Panc1 (cell line): ENCODE results near the gene GAST. TPM values are rescaled to one million over a fixed set of nuclear protein-coding genes. Genes with fewer than 3 reads are reported as not detected.
A peak's percentile ranks its signal among the peaks of the same experiment; 100 is the strongest.

Experiments used
- ATAC-seq: fragments of 200-7000 bp; cut with Tn5 transposase; 2 replicates; pipeline ENCODE4 v1.9.1; 2020; ENCODE audit warnings: mild to moderate bottlenecking, moderate library complexity
- BruUV-seq: library from RNA; stranded (reverse); fragments of 400-500 nt; replicated peaks from 2 replicates; lab custom pipeline; 2021; lab: Mats Ljungman, UMichigan
- CTCF ChIA-PET: fragments of 300-600 bp; sonication (Branson Sonifier 250); formaldehyde crosslinking; loops from one replicate; lab custom pipeline; 2022; ENCODE audit warnings: antibody characterized with exemption; lab: Charles Lee
- POLR2A ChIA-PET: fragments of 300-600 bp; sonication (Branson Sonifier 250); formaldehyde crosslinking; loops from one replicate; lab custom pipeline; 2022; ENCODE audit warnings: antibody characterized with exemption; lab: Charles Lee
- DNase-seq: peaks from one replicate; pipeline ENCODE4 v3.0.0-alpha.2; 2010; ENCODE audit warnings: low read depth, low spot score
- H3K27ac ChIP-seq: 2 replicates; pipeline ENCODE4 v1.5.1; 2011; ENCODE audit warnings: mild to moderate bottlenecking, low read length, inconsistent platforms
- H3K27me3 ChIP-seq: fragments of 200-500 bp; sonication (Bioruptor generic); 2 replicates; pipeline ENCODE4 v1.6.0; 2014; ENCODE audit warnings: low read length, inconsistent platforms; ENCODE audit not compliant: control insufficient read depth, insufficient read depth
- H3K36me3 ChIP-seq: fragments of 200-500 bp; sonication (Bioruptor generic); 2 replicates; pipeline ENCODE4 v1.5.1; 2014; ENCODE audit warnings: inconsistent platforms, mild to moderate bottlenecking, low read length, moderate library complexity; ENCODE audit not compliant: control insufficient read depth, insufficient read depth
- H3K4me1 ChIP-seq: 2 replicates; pipeline ENCODE4 v1.5.1; 2011; ENCODE audit warnings: inconsistent platforms, mild to moderate bottlenecking, low read length, moderate library complexity; ENCODE audit not compliant: control insufficient read depth, insufficient read depth
- H3K4me3 ChIP-seq, 2 experiments: 2 replicates each; pipeline ENCODE4 v1.5.1; 2011 to 2012; ENCODE audit warnings: low read depth in 2 of 2, low read length in 2 of 2, mild to moderate bottlenecking in 2 of 2, inconsistent platforms in 1 of 2, moderate library complexity in 1 of 2
- H3K9me3 ChIP-seq: fragments of 200-500 bp; sonication (Bioruptor generic); 2 replicates; pipeline ENCODE4 v1.5.1; 2014; ENCODE audit warnings: low read depth, mild to moderate bottlenecking, inconsistent platforms, low read length, moderate library complexity; ENCODE audit not compliant: control insufficient read depth, insufficient read depth
- POLR2AphosphoS5 ChIP-seq: IDR thresholded peaks from 2 replicates; pipeline ENCODE4 v1.6.1; 2012; ENCODE audit warnings: mild to moderate bottlenecking, low read depth, low read length, moderate library complexity
- SIN3A ChIP-seq: IDR thresholded peaks from 2 replicates; pipeline ENCODE4 v1.6.1; 2012; ENCODE audit warnings: low read depth, mild to moderate bottlenecking, low read length, moderate library complexity, borderline replicate concordance; ENCODE audit not compliant: insufficient read depth
- TCF7L2 ChIP-seq: IDR thresholded peaks from 2 replicates; pipeline ENCODE4 v1.6.1; 2011; ENCODE audit warnings: mild to moderate bottlenecking, low read depth, low read length, inconsistent platforms
- in situ Hi-C: cut with HindIII; loops from 2 replicates; pipeline ENCODE4 v1.10.0; 2016; ENCODE audit warnings: low sequenced_read_pairs, low pct_unique_long_range_greater_than_20kb
- intact Hi-C: fragments of 100-400 bp; cut with micrococcal nuclease; formaldehyde crosslinking; loops from one replicate; pipeline ENCODE4 v1.10.0; 2022; ENCODE audit not compliant: unreplicated experiment
- total RNA-seq: library from RNA; stranded (reverse); gene quantifications from one replicate; pipeline ENCODE4 v1.2.1, GENCODE V29; 2021; ENCODE audit not compliant: unreplicated experiment
- TF ChIP-seq, protein P1 (sequence below): fragments of 450-650 bp; IDR thresholded peaks from 2 replicates; pipeline ENCODE4 v1.5.1; 2017; ENCODE audit warnings: mild to moderate bottlenecking
- TF ChIP-seq, protein P2 (sequence below), 2 experiments: IDR thresholded peaks; 2 replicates each; pipeline ENCODE4 v1.6.1; 2011 to 2012; ENCODE audit warnings: low read depth in 2 of 2, control low read depth in 1 of 2, low read length in 1 of 2, mild to moderate bottlenecking in 1 of 2, moderate library complexity in 1 of 2; ENCODE audit not compliant: insufficient read depth in 1 of 2

Gene GAST
- total RNA-seq, 1 experiment from 2014 or later = not detected

DNA sequence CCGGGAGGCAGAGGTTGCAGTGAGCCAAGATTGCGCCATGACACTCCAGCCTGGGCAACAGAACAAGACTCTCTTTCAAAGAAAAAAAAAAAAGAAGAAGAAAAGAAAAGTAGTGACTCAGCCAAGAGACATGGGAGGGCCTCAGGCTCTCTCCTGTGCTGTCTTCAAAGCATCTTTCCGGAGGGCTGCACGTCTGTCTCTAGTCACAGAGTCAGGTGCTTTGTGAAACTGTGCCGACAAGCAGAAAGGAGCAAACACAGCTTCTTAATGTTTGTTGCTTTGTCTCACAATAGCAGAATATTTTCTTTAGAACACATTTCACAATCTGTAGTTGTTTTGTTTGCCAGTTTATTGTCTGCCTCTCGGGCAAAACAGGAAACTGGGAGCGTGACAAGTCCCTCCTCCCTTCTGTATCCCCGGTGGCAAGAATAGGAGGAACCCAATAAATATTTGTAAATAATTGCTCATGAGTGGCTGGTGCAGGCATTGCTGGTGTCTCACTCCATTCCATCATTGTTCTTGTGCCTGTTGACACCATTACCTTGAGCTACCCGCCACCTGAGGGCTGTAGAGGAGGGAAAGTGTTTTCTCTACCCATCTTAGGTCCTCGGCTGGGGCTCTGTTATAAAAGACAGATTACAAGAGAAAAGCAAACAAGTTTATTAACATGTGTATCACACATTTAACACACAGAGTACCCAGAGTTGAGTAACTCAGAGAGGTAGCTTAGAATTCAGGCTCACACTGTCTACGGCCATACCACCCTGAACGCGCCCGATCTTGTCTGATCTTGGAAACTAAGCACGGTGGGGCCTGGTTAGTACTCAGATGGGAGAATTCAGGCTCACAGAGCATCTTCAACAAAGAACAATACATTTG, 5.5 kb downstream of the GAST start:
- TF ChIP-seq TCF7L2 (no peak), POLR2AphosphoS5 (no peak), SIN3A (no peak)
- TF ChIP-seq, protein P1, sequence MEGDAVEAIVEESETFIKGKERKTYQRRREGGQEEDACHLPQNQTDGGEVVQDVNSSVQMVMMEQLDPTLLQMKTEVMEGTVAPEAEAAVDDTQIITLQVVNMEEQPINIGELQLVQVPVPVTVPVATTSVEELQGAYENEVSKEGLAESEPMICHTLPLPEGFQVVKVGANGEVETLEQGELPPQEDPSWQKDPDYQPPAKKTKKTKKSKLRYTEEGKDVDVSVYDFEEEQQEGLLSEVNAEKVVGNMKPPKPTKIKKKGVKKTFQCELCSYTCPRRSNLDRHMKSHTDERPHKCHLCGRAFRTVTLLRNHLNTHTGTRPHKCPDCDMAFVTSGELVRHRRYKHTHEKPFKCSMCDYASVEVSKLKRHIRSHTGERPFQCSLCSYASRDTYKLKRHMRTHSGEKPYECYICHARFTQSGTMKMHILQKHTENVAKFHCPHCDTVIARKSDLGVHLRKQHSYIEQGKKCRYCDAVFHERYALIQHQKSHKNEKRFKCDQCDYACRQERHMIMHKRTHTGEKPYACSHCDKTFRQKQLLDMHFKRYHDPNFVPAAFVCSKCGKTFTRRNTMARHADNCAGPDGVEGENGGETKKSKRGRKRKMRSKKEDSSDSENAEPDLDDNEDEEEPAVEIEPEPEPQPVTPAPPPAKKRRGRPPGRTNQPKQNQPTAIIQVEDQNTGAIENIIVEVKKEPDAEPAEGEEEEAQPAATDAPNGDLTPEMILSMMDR = no peak
- TF ChIP-seq, protein P2, sequence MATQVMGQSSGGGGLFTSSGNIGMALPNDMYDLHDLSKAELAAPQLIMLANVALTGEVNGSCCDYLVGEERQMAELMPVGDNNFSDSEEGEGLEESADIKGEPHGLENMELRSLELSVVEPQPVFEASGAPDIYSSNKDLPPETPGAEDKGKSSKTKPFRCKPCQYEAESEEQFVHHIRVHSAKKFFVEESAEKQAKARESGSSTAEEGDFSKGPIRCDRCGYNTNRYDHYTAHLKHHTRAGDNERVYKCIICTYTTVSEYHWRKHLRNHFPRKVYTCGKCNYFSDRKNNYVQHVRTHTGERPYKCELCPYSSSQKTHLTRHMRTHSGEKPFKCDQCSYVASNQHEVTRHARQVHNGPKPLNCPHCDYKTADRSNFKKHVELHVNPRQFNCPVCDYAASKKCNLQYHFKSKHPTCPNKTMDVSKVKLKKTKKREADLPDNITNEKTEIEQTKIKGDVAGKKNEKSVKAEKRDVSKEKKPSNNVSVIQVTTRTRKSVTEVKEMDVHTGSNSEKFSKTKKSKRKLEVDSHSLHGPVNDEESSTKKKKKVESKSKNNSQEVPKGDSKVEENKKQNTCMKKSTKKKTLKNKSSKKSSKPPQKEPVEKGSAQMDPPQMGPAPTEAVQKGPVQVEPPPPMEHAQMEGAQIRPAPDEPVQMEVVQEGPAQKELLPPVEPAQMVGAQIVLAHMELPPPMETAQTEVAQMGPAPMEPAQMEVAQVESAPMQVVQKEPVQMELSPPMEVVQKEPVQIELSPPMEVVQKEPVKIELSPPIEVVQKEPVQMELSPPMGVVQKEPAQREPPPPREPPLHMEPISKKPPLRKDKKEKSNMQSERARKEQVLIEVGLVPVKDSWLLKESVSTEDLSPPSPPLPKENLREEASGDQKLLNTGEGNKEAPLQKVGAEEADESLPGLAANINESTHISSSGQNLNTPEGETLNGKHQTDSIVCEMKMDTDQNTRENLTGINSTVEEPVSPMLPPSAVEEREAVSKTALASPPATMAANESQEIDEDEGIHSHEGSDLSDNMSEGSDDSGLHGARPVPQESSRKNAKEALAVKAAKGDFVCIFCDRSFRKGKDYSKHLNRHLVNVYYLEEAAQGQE (IDR thresholded peaks at IDR 0.05; ENCODE audit: insufficient read depth in 1 of 2, low read depth in 2 of 2, low read length in 1 of 2) = no peak
- POLR2A ChIA-PET = interaction anchor here (0.6 to 1.0 kb wide), 2 partner anchors 10 to 28 kb away, joined by 3 read pairs; no protein-coding TSS in a partner anchor
- in situ Hi-C loops (no loop called here), intact Hi-C loops (no loop called here)
- CTCF ChIA-PET = no interaction called here
- no peaks in the 10 kb centered on the region for H3K27me3 ChIP-seq
- H3K36me3 ChIP-seq = no peaks in the 10 kb centered on the region
- H3K27ac ChIP-seq = no peak overlapping the region
- peak; percentile 54 for ATAC-seq
- no peak overlapping the region for H3K4me3 ChIP-seq
- H3K4me1 ChIP-seq = no peaks in the 10 kb centered on the region
- BruUV-seq = no TSS peak
- DNase-seq = no peak
- no peaks in the 10 kb centered on the region for H3K9me3 ChIP-seq

DNA sequence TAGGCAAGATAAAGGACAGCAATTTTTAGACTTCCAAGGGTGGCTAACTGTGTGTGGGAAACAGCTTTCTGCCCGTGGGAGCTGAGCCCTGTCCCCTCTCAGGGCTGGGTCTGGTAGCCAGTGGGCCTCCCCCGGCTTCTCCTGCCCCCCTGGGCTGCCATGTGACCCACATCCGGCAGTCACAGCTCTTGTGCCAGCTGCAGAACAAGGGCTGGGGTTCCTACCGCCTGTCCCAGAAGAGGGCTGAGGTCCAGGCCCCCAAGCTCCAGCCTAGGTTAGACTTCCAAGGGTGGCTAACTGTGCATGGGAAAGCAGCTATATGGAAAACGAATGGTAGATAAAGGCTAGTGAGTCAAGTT, 6.1 kb downstream of the GAST start:
- H3K27ac ChIP-seq = no peak overlapping the region
- BruUV-seq = no TSS peak

More for the DNA sequence above, 6.1 kb downstream of the GAST start:
- in situ Hi-C loops = no loop called here
- intact Hi-C loops = no loop called here
- Histone ChIP-seq H3K4me1 (no peaks in the 10 kb centered on the region), H3K9me3 (no peaks in the 10 kb centered on the region), H3K27me3 (no peaks in the 10 kb centered on the region), H3K4me3 (no peak overlapping the region), H3K36me3 (no peaks in the 10 kb centered on the region)
- TF ChIP-seq SIN3A = no peak
- TF ChIP-seq, protein P1 = no peak
- TF ChIP-seq TCF7L2 = no peak
- TF ChIP-seq, protein P2 (IDR thresholded peaks at IDR 0.05; ENCODE audit: insufficient read depth in 1 of 2, low read depth in 2 of 2, low read length in 1 of 2) = no peak
- TF ChIP-seq POLR2AphosphoS5 = no peak
- ATAC-seq (no peak), DNase-seq (no peak)
- ChIA-PET POLR2A (interaction anchor here (0.6 to 1.0 kb wide), 2 partner anchors 11 to 29 kb away, joined by 3 read pairs; no protein-coding TSS in a partner anchor), CTCF (no interaction called here)
